GM12875 (cell line): ENCODE measurements around the gene KCNJ8.

Experiments
- H3K4me3 ChIP-seq: one replicate; pipeline ENCODE4 v1.5.1; 2011; ENCODE audit warnings: low read depth, low read length, control low read depth
- TF ChIP-seq, protein P1 (sequence below): IDR thresholded peaks from 2 replicates; pipeline ENCODE4 v1.5.1; 2011; ENCODE audit warnings: low read depth, mild to moderate bottlenecking, control low read depth, inconsistent platforms, low read length, moderate library complexity, borderline replicate concordance; ENCODE audit not compliant: insufficient read depth

The KCNJ8 gene

DNA sequence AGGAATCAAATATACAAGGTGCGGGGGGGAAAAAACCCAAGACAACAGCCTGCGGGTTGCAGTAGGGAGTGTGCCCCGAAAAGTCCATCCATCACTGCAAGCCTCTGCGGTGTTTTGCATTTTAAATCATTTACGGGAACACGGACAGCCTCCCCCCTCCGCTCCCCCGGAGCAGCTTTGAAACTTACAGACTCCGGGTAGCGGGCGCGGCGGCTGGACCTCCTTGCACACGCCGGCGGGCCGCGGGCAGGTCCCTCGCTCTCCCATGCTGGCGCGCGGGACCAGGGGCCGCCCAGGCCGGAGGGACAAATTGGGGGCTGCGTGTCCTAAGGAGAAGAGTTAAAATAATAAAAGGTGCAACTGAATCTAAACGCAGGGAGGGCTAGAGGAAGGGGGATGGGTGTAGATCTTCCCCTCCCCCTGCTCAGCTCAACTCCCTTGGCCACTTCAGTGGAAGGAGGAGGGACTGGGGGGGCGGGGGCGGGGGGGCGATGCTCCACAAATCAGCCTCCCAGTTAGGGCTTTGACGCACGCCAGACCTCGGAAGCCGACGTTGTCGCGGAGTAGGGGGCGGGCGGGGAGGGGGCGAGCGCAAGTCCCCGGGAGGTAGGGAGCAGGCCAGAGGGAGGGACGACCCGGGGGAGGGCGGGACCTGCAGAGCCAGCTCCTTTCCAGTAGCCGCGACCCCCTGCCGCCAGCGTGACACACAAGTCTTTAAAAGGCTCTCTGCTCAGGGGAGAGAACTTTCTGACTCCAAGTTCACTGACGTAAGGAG is at the start of gene KCNJ8:
Gene KCNJ8, minus strand, starts transcription at position 349 of the 775 bp plus-strand sequence. CDS start 1,090 bp downstream, outside the sequence.
- TF ChIP-seq, protein P1, sequence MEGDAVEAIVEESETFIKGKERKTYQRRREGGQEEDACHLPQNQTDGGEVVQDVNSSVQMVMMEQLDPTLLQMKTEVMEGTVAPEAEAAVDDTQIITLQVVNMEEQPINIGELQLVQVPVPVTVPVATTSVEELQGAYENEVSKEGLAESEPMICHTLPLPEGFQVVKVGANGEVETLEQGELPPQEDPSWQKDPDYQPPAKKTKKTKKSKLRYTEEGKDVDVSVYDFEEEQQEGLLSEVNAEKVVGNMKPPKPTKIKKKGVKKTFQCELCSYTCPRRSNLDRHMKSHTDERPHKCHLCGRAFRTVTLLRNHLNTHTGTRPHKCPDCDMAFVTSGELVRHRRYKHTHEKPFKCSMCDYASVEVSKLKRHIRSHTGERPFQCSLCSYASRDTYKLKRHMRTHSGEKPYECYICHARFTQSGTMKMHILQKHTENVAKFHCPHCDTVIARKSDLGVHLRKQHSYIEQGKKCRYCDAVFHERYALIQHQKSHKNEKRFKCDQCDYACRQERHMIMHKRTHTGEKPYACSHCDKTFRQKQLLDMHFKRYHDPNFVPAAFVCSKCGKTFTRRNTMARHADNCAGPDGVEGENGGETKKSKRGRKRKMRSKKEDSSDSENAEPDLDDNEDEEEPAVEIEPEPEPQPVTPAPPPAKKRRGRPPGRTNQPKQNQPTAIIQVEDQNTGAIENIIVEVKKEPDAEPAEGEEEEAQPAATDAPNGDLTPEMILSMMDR, result no peak
- no peak within 1 kb of the TSS for H3K4me3 ChIP-seq

DNA sequence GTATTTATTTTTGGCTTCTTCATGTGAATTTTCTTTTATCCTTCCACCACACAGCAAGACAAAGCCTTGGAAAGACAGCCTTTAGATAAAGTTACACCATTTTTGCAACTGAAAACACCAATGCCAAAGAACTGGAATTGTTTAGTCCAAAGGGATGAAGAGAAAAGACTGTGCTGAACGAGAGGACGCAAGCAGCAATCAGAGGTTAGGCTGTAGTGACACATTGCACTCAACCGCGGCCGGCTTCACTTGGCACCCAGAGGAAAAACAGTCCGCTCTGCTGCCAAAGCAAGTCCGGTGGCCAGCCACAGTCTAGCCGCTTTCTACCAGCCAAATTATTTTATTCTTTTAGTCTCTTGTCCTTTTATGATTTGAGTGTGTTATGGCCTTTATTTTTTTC is 49.1 kb upstream of the KCNJ8 start:
- H3K4me3 ChIP-seq, result no peak overlapping the region
- TF ChIP-seq, protein P1, result no peak

DNA sequence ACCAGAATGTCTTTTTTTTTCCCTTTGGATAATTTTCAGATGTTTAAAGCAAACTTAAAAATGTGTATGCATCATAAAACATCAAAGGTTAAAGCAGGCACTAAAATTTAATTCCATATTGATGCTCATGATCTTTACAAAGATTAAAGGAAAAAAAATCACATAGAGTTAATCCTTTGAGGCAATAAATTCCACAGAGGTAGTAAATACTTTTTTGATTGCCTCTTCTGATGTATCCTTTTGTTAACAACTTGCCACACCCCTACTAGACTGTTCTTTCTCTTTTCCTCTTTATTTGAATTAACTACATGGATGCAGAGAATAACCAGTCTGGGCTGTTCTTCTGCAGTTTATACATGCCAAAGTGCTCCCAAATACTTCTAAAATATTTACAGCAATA is 45.2 kb upstream of the KCNJ8 start:
- no peak overlapping the region for H3K4me3 ChIP-seq
- TF ChIP-seq, protein P1, result no peak

DNA sequence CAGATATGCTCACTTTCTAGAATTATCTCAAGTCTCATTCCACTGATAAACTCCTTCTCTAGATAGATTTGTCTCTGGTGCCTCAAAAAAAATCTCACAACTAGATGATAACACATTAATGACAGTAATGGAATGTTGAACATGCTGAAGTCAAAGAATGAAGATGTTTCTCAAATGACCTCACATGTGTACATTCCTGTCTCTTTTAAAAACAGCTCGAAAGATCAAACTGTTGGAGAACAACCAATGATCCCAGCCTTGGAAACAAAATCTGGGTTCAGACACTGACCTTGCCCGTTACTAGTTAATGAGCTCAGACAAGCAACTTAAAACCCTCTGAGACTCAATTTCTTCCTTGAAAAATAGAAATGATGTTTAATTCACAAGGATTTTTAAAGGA is 44.7 kb upstream of the KCNJ8 start:
- TF ChIP-seq, protein P1, result no peak
- H3K4me3 ChIP-seq, result no peak overlapping the region

DNA sequence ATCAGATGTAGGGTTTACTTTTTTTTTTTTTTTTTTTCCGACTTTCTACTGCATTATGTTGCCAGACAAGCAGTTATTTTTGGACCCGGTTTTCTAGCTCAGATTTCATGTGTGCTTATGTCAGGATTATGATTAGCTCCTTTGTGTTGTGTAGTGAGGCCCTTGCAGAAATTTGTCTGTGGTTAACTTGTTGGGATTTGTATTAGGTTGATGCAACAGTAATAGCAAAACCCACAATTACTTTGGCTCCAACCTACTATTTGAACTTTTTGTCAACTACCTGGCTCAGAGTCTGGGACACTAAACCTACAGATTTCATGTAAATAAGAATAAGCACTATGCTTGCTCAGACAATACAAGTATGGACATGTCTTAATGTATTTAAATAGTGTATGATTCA is 44.1 kb upstream of the KCNJ8 start:
- TF ChIP-seq, protein P1, result no peak
- H3K4me3 ChIP-seq, result no peak overlapping the region

DNA sequence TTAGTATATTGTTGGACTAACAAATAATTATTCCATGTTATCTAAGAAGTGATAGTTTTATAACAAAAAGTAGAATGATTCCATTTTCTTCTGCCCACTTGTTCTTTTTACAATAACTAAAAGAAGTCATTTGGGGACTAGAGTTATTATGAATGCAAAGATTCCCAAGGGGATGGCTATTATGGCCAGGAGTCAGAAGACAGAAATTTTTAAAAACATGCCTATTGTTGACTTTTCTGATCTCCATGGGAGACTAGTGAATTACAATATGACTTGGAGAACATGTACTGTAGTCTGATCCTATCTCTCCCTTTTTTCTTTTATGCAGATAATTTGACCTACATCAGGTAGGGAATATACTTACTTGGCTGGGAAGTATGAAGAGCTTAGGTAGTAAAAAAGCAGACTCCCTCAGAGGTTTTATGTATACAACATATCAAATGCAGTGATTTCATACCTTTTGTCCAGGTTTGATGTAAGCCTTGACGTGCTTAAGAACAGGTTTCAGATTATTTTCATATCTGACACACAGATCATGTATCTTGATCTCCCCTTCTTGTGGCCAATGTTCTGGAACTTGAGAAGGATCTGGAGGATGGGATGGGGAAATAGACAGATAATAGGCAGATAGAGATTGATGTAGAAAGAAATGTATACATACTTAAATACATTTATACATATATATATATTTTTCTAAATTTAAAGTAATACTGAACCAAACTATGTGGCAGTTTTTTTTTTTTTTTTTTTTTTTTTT is 41.0 kb upstream of the KCNJ8 start:
- H3K4me3 ChIP-seq, result no peak overlapping the region
- TF ChIP-seq, protein P1, result no peak

DNA sequence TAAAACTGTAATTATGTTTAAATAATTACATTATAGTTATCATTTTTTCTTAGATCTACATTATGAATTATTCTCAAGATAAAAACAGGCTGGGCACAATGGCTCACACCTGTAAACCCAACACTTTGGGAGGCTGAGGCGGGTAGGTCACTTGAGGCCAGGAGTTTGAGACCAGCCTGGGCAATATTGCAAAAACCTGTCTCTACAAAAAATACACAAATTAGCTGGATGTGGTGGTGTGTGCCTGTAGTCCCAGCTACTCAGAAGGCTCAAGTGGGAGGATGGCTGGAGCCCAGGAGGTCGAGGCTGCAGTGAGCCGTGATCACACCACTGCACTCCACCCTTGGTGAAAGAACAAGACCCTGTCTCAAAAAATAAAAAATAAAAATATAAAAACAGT is 40.3 kb upstream of the KCNJ8 start:
- TF ChIP-seq, protein P1, result no peak
- no peak overlapping the region for H3K4me3 ChIP-seq
